Body of pancreas (tissue), 4 donors: ENCODE measurements around the gene SGCD.

Experiments used
- CTCF ChIP-seq, 7 experiments: fragments of 450-650 bp in 4 of 7; fragments of 200-600 bp in 3 of 7; sonication (generic) in 3 of 7; IDR thresholded peaks; one replicate each; pipeline ENCODE4 v1.5.1; 2016 to 2019; ENCODE audit warnings: antibody characterized with exemption in 7 of 7
- POLR2A ChIP-seq, 3 donors: fragments of 450-650 bp; IDR thresholded peaks; one replicate each; pipeline ENCODE4 v1.6.1; 2016; ENCODE audit warnings: antibody characterized with exemption in 3 of 3, mild to moderate bottlenecking in 2 of 3

GRCh38 chr5:156354571-156354970 is 27.6 kb downstream of the SGCD start:
- TF ChIP-seq CTCF (IDR thresholded peaks at IDR 0.05) (no peak), POLR2A (IDR thresholded peaks at IDR 0.05) (no peak)
